ENCODE data around the gene NFASC. TPM values are rescaled to one million over a fixed set of nuclear protein-coding genes. Genes with fewer than 3 reads are reported as not detected.

NFASC gene
- total RNA-seq, 1 donor from 2014 or later = 29.6 TPM

DNA sequence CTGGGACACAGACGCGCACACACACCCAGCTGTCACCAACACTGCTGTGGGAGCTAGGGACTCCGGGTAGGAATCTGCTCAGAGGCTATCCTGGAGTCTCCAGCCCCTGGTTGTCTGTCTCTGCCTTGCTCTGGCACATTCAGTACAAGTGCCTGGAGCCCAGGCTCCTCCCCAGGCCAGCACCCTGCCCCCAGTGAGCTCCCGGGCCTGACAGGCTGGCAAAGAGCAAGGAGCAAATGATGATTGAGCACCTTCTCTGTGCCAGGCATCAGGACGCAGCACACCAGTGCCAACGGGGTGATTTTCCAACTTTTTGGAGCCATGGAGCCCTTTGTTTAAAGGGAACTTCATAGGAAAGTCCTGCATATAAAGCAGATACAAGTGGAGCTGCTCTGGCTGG is 178.8 kb downstream of the NFASC start:
- FAIRE-seq = no peak
- Histone ChIP-seq H3K9me3 (ENCODE audit: insufficient read depth, low read depth, low read length) (no peaks in the 10 kb centered on the region), H3K36me3 (ENCODE audit: insufficient read depth, low read length) (no peaks in the 10 kb centered on the region), H3K4me2 (ENCODE audit: low read length) (no peak overlapping the region), H3K9ac (ENCODE audit: low read length) (no peak overlapping the region), H4K20me1 (ENCODE audit: insufficient read depth, low read length) (no peaks in the 10 kb centered on the region), H3K27me3 (ENCODE audit: insufficient read depth, low read length) (peaks cover 53% of the 10 kb centered on the region), H3K27ac (ENCODE audit: low read depth, low read length) (no peak overlapping the region), H3K4me1 (ENCODE audit: insufficient read depth, low read length) (no peaks in the 10 kb centered on the region), H2AFZ (ENCODE audit: low read depth, low read length) (no peak overlapping the region), H3K4me3 (ENCODE audit: insufficient read depth, low read depth, low read length) (no peak overlapping the region), H3K79me2 (ENCODE audit: insufficient read depth, low read length) (no peaks in the 10 kb centered on the region)
- H3K9me3 Mint-ChIP-seq (ENCODE audit: unreplicated experiment) = peaks cover 2% of the 10 kb centered on the region
- peaks cover 3% of the 10 kb centered on the region for H3K4me1 Mint-ChIP-seq (ENCODE audit: low read depth, unreplicated experiment)
- no peak overlapping the region for H3K27ac Mint-ChIP-seq (ENCODE audit: unreplicated experiment)
- no peak overlapping the region for H3K4me3 Mint-ChIP-seq (ENCODE audit: unreplicated experiment)
- DNase-seq (ENCODE audit: low read depth) = no peak
- peaks cover 80% of the 10 kb centered on the region for H3K27me3 Mint-ChIP-seq (ENCODE audit: low read depth, unreplicated experiment)
- H3K36me3 Mint-ChIP-seq (ENCODE audit: low read depth, unreplicated experiment) = no peaks in the 10 kb centered on the region
- no peak for TF ChIP-seq EZH2 (IDR thresholded peaks at IDR 0.05; ENCODE audit: insufficient read depth, low read length)
- TF ChIP-seq, protein P1, sequence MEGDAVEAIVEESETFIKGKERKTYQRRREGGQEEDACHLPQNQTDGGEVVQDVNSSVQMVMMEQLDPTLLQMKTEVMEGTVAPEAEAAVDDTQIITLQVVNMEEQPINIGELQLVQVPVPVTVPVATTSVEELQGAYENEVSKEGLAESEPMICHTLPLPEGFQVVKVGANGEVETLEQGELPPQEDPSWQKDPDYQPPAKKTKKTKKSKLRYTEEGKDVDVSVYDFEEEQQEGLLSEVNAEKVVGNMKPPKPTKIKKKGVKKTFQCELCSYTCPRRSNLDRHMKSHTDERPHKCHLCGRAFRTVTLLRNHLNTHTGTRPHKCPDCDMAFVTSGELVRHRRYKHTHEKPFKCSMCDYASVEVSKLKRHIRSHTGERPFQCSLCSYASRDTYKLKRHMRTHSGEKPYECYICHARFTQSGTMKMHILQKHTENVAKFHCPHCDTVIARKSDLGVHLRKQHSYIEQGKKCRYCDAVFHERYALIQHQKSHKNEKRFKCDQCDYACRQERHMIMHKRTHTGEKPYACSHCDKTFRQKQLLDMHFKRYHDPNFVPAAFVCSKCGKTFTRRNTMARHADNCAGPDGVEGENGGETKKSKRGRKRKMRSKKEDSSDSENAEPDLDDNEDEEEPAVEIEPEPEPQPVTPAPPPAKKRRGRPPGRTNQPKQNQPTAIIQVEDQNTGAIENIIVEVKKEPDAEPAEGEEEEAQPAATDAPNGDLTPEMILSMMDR (IDR thresholded peaks at IDR 0.05; ENCODE audit: insufficient read depth, low read depth, low read length) = no peak

DNA sequence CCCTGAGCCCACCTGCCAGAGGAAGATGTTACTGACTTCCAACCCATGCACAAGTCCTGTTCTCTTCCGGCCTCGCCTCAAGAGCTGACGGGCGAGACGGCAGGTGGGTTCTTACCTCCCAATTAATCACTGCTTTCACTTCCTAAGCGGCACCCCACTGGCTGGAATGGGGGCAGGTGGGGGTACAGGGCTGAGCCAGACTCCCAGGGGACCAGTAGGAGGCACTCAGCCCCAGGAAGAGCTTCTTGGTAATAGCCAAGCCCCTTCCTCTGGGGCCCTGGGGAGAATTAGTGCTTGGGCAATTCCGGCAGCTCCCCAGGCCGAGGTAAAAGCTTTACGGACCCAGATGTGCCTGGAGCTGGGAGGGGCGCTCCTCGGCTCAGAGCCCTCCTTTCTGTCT is 182.0 kb downstream of the NFASC start:
- TF ChIP-seq, protein P1 (IDR thresholded peaks at IDR 0.05; ENCODE audit: insufficient read depth, low read depth, low read length) = no peak
- TF ChIP-seq EZH2 (IDR thresholded peaks at IDR 0.05; ENCODE audit: insufficient read depth, low read length) = no peak
- Histone ChIP-seq H3K4me1 (ENCODE audit: insufficient read depth, low read length) (no peaks in the 10 kb centered on the region), H3K36me3 (ENCODE audit: insufficient read depth, low read length) (no peaks in the 10 kb centered on the region), H3K27ac (ENCODE audit: low read depth, low read length) (no peak overlapping the region), H3K27me3 (ENCODE audit: insufficient read depth, low read length) (peaks cover 25% of the 10 kb centered on the region), H3K9me3 (ENCODE audit: insufficient read depth, low read depth, low read length) (no peaks in the 10 kb centered on the region), H4K20me1 (ENCODE audit: insufficient read depth, low read length) (no peaks in the 10 kb centered on the region), H2AFZ (ENCODE audit: low read depth, low read length) (no peak overlapping the region), H3K9ac (ENCODE audit: low read length) (no peak overlapping the region), H3K4me3 (ENCODE audit: insufficient read depth, low read depth, low read length) (no peak overlapping the region), H3K79me2 (ENCODE audit: insufficient read depth, low read length) (no peaks in the 10 kb centered on the region), H3K4me2 (ENCODE audit: low read length) (no peak overlapping the region)
- no peak for DNase-seq (ENCODE audit: low read depth)
- Mint-ChIP-seq H3K4me1 (ENCODE audit: low read depth, unreplicated experiment) (peaks cover 5% of the 10 kb centered on the region), H3K27ac (ENCODE audit: unreplicated experiment) (no peak overlapping the region), H3K4me3 (ENCODE audit: unreplicated experiment) (no peak overlapping the region), H3K9me3 (ENCODE audit: unreplicated experiment) (no peaks in the 10 kb centered on the region), H3K36me3 (ENCODE audit: low read depth, unreplicated experiment) (no peaks in the 10 kb centered on the region), H3K27me3 (ENCODE audit: low read depth, unreplicated experiment) (peaks cover 70% of the 10 kb centered on the region)
- FAIRE-seq = no peak

DNA sequence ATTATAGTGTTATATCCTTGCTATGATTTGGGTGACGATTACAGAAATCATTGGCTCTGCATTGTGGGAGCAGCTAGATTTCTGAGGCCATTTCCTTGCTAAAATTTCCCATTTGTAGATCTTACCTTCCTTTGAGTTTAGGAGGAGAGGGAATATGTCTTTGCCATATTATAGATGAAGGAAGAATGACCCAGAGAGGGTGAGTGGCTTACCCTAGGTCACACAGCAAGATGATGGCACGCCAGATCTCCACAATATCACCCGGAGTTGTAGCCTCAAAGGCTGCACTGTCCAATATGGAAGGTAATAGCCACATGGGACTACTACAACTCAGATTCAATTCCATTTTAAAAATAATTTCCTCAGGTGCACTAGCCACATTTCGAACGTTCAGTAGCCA is 182.6 kb downstream of the NFASC start:
- H3K4me3 Mint-ChIP-seq (ENCODE audit: unreplicated experiment) = no peak overlapping the region
- Histone ChIP-seq H4K20me1 (ENCODE audit: insufficient read depth, low read length) (no peaks in the 10 kb centered on the region), H3K4me1 (ENCODE audit: insufficient read depth, low read length) (no peaks in the 10 kb centered on the region), H3K27me3 (ENCODE audit: insufficient read depth, low read length) (peaks cover 23% of the 10 kb centered on the region), H3K4me2 (ENCODE audit: low read length) (no peak overlapping the region), H3K9ac (ENCODE audit: low read length) (no peak overlapping the region), H3K27ac (ENCODE audit: low read depth, low read length) (no peak overlapping the region), H3K9me3 (ENCODE audit: insufficient read depth, low read depth, low read length) (no peaks in the 10 kb centered on the region), H3K36me3 (ENCODE audit: insufficient read depth, low read length) (no peaks in the 10 kb centered on the region), H2AFZ (ENCODE audit: low read depth, low read length) (no peak overlapping the region), H3K79me2 (ENCODE audit: insufficient read depth, low read length) (no peaks in the 10 kb centered on the region), H3K4me3 (ENCODE audit: insufficient read depth, low read depth, low read length) (no peak overlapping the region)
- H3K9me3 Mint-ChIP-seq (ENCODE audit: unreplicated experiment) = no peaks in the 10 kb centered on the region
- H3K27ac Mint-ChIP-seq (ENCODE audit: unreplicated experiment) = no peak overlapping the region
- TF ChIP-seq, protein P1 (IDR thresholded peaks at IDR 0.05; ENCODE audit: insufficient read depth, low read depth, low read length) = no peak
- no peak for TF ChIP-seq EZH2 (IDR thresholded peaks at IDR 0.05; ENCODE audit: insufficient read depth, low read length)
- DNase-seq (ENCODE audit: low read depth) (no peak), FAIRE-seq (no peak)
- H3K27me3 Mint-ChIP-seq (ENCODE audit: low read depth, unreplicated experiment) = peaks cover 66% of the 10 kb centered on the region
- peaks cover 5% of the 10 kb centered on the region for H3K4me1 Mint-ChIP-seq (ENCODE audit: low read depth, unreplicated experiment)
- H3K36me3 Mint-ChIP-seq (ENCODE audit: low read depth, unreplicated experiment) = no peaks in the 10 kb centered on the region

All from astrocyte (in vitro differentiated cells and primary cell).